ENCODE results near the gene TRAF3. TPM values are rescaled to one million over a fixed set of nuclear protein-coding genes. Genes with fewer than 3 reads are reported as not detected.
"Not testable (repeated sequence)": the region's sequence is repeated elsewhere in the genome, so short reads cannot be mapped to it uniquely, and the experiment has no call there.

TRAF3 gene
- total RNA-seq, 1 donor from 2014 or later, result 19.7 TPM

- no peaks in the 10 kb centered on the region for H3K9me3 ChIP-seq
- intact Hi-C loops (cut with DNase I), result no loop called here
- H3K27ac ChIP-seq, result no peak overlapping the region
- H3K27me3 ChIP-seq (ENCODE audit: low read depth), result no peaks in the 10 kb centered on the region
- no peak for TF ChIP-seq CTCF (IDR thresholded peaks at IDR 0.05)
- DNase-seq, result no peak
- H3K36me3 ChIP-seq, result peaks cover 67% of the 10 kb centered on the region
- H3K4me1 ChIP-seq, result peaks cover 9% of the 10 kb centered on the region
- no peak for ATAC-seq
- no peak overlapping the region for H3K4me3 ChIP-seq
Measured at GRCh38 chr14:102873131-102873530, 95.9 kb downstream of the TRAF3 start.

GRCh38 chr14:102873546-102874061 is 96.4 kb downstream of the TRAF3 start:
- Histone ChIP-seq H3K4me3 (no peak overlapping the region), H3K9me3 (no peaks in the 10 kb centered on the region), H3K36me3 (peaks cover 70% of the 10 kb centered on the region), H3K27ac (no peak overlapping the region), H3K4me1 (peaks cover 9% of the 10 kb centered on the region), H3K27me3 (ENCODE audit: low read depth) (no peaks in the 10 kb centered on the region)
- TF ChIP-seq CTCF (IDR thresholded peaks at IDR 0.05), result no peak
- no peak for DNase-seq
- no peak for ATAC-seq
- intact Hi-C loops (cut with DNase I), result no loop called here

GRCh38 chr14:102875652-102876051 is 98.4 kb downstream of the TRAF3 start:
- H3K27ac ChIP-seq, result no peak overlapping the region
- H3K27me3 ChIP-seq (ENCODE audit: low read depth), result no peaks in the 10 kb centered on the region
- intact Hi-C loops (cut with DNase I), result no loop called here
- DNase-seq (no peak), ATAC-seq (peak; percentile 56 to 84)
- H3K36me3 ChIP-seq, result peaks cover 65% of the 10 kb centered on the region
- no peaks in the 10 kb centered on the region for H3K9me3 ChIP-seq
- H3K4me1 ChIP-seq, result peaks cover 9% of the 10 kb centered on the region
- TF ChIP-seq CTCF (IDR thresholded peaks at IDR 0.05), result no peak
- no peak overlapping the region for H3K4me3 ChIP-seq

- H3K27me3 ChIP-seq (ENCODE audit: low read depth); ATAC-seq; intact Hi-C loops (cut with DNase I); DNase-seq; H3K27ac ChIP-seq; H3K4me3 ChIP-seq; H3K9me3 ChIP-seq; H3K4me1 ChIP-seq: not testable (repeated sequence)
- peaks cover 58% of the 10 kb centered on the region for H3K36me3 ChIP-seq
Measured at GRCh38 chr14:102877511-102877910, 100.3 kb downstream of the TRAF3 start.

GRCh38 chr14:102878174-102878969 is 101.1 kb downstream of the TRAF3 start:
- Histone ChIP-seq H3K36me3 (peaks cover 50% of the 10 kb centered on the region), H3K27me3 (ENCODE audit: low read depth) (no peaks in the 10 kb centered on the region), H3K4me3 (no peak overlapping the region), H3K27ac (no peak overlapping the region), H3K9me3 (no peaks in the 10 kb centered on the region), H3K4me1 (no peaks in the 10 kb centered on the region)
- ATAC-seq (peak; percentile 44 to 60), DNase-seq (no peak)
- TF ChIP-seq CTCF (IDR thresholded peaks at IDR 0.05), result no peak
- intact Hi-C loops (cut with DNase I), result no loop called here

- Histone ChIP-seq H3K36me3 (peaks cover 45% of the 10 kb centered on the region), H3K27ac (no peak overlapping the region), H3K9me3 (no peaks in the 10 kb centered on the region), H3K4me1 (no peaks in the 10 kb centered on the region), H3K27me3 (ENCODE audit: low read depth) (no peaks in the 10 kb centered on the region), H3K4me3 (no peak overlapping the region)
- DNase-seq, result no peak
- ATAC-seq, result peak; percentile 64 to 72
- intact Hi-C loops (cut with DNase I), result no loop called here
- no peak for TF ChIP-seq CTCF (IDR thresholded peaks at IDR 0.05)
Measured at GRCh38 chr14:102878970-102879460, 101.8 kb downstream of the TRAF3 start.

Measured in lower lobe of right lung (tissue), 2 donors.